ENCODE results near the gene MAOB. TPM values are rescaled to one million over a fixed set of nuclear protein-coding genes. Genes with fewer than 3 reads are reported as not detected.

MAOB gene
- total RNA-seq, 2 donors from 2014 or later, result 0.10 to 0.30 TPM

DNA sequence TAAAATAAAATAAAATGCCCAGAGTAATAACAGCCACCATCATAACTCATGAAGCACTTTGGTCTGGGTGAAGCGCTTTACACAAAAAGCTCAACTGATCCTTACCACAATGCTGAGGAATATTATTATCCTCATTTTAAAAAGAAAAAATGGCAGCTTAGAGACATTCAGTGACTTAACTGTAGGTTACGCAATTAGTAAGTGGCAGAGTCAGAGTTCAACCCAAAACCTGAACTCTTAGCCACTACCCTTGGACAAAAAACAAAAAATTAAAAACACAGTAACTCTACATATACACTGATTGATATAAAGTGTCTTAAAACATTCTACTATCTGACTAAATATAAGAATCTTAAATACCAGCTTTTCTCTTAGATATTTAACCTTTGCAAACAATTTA, 34.9 kb downstream of the MAOB start:
- no peak overlapping the region for H3K4me3 Mint-ChIP-seq

DNA sequence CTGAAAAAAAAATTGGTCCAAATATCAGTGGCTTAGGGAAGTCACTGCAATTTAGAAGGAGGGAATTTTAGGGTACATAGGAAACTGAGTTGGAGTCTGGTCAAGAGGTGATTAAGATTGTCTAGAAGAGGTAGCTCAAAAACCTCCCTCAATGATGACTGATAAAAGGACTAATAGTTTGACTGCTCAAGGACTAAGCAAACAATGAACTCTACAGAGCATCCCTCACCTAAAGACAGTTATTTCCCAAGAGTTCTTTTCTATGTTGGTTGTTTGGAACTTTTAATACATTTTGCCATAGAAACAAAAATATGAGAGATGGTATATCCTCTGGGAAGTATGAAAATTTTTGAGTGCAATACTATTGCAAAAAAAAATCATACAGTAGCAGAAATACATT, 35.7 kb downstream of the MAOB start:
- Mint-ChIP-seq H3K9me3 (no peaks in the 10 kb centered on the region), H3K36me3 (ENCODE audit: insufficient read depth in 2 of 2) (no peaks in the 10 kb centered on the region), H3K4me1 (ENCODE audit: low read depth) (no peaks in the 10 kb centered on the region), H3K27me3 (ENCODE audit: low read depth) (peaks cover 14% of the 10 kb centered on the region), H3K27ac (no peak overlapping the region), H3K4me3 (no peak overlapping the region)
- ATAC-seq (replicated peaks in 1 of 2) (no peak), DNase-seq (no peak)

More for the DNA sequence above, 34.9 kb downstream of the MAOB start:
- Mint-ChIP-seq H3K27me3 (ENCODE audit: low read depth) (peaks cover 11% of the 10 kb centered on the region), H3K4me1 (ENCODE audit: low read depth) (no peaks in the 10 kb centered on the region), H3K27ac (no peak overlapping the region), H3K9me3 (no peaks in the 10 kb centered on the region), H3K36me3 (ENCODE audit: insufficient read depth in 2 of 2) (no peaks in the 10 kb centered on the region)
- no peak for ATAC-seq (replicated peaks in 1 of 2)
- no peak for DNase-seq

DNA sequence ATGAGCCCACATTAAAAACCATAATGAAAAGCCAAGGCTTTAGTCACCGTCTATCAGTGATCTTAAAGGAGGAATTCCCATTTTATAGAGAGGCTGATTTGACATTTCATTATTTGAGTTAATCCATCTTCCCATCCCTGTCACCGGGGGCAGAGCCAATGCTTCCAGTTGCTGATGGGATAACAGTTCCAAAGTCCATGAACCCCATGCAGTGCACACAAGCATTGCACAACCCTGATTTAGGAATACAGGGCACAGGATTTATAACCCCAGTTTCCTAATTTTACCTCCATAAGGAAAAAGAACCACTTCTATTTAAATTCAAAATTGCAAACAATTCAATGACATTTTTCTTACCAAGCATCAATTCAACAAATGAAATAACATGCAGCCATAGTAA, 36.5 kb downstream of the MAOB start:
- no peak for ATAC-seq (replicated peaks in 1 of 2)
- Mint-ChIP-seq H3K27ac (no peak overlapping the region), H3K36me3 (ENCODE audit: insufficient read depth in 2 of 2) (no peaks in the 10 kb centered on the region), H3K4me3 (no peak overlapping the region), H3K4me1 (ENCODE audit: low read depth) (no peaks in the 10 kb centered on the region), H3K9me3 (no peaks in the 10 kb centered on the region), H3K27me3 (ENCODE audit: low read depth) (peaks cover 19% of the 10 kb centered on the region)
- no peak for DNase-seq

DNA sequence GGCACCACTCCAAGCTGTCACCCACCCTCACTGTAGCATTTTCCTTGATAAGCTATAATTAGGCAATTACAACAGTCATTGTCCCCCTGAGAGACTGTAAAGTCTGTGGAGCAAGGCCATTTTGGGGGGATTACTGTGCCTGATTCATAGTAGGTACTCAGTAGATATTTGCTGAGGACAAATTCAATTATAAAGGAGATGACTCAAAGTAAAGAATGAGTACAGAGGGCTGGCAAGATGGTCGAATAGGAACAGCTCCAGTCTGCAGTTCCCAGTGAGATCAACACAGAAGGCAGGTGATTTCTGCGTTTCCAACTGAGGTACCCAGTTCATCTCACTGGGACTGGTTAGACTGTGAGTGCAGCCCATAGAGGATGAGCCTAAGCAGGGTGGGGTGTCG, 42.0 kb downstream of the MAOB start:
- no peak for ATAC-seq (replicated peaks in 1 of 2)
- Mint-ChIP-seq H3K9me3 (no peaks in the 10 kb centered on the region), H3K27me3 (ENCODE audit: low read depth) (peaks cover 45% of the 10 kb centered on the region)

DNA sequence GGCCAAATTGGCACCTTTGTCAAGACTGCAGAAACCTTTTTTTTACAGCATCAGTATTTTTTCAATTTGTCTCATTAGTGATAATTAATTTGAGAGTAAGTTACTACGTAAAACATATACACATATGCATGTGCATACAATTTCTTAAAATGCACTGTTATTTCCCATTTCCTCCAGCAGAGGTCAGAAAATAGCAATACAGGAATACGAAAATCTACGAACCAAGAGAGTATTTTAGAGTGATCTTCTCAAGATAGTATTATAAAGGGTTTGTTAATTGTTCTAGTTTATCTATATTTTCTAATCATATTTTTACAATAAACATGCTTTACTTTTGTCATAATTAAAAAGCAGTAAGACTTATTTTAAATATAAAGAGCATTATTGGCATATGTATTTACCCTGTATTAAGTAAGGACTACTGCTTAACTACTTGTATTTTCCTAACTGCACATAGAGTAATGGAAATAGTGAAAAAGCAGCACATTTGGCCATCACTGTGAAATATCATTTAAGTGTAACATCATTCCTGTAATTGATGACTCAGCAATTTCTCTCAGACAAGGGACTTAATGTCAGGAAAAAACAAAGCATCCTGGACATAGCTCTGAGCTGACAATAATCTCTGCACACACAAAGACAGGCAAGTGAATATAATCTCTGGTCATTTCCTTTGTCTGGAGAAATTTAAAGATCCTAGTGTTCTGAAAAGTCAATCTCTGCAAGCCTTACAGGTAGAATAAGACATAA, 45.6 kb downstream of the MAOB start:
- Mint-ChIP-seq H3K9me3 (no peaks in the 10 kb centered on the region), H3K4me3 (no peak overlapping the region), H3K4me1 (ENCODE audit: low read depth) (no peaks in the 10 kb centered on the region), H3K27me3 (ENCODE audit: low read depth) (peaks cover 46% of the 10 kb centered on the region), H3K27ac (no peak overlapping the region), H3K36me3 (ENCODE audit: insufficient read depth in 2 of 2) (no peaks in the 10 kb centered on the region)
- no peak for DNase-seq
- no peak for ATAC-seq (replicated peaks in 1 of 2)

More for the DNA sequence above, 42.0 kb downstream of the MAOB start:
- no peak overlapping the region for H3K4me3 Mint-ChIP-seq
- no peaks in the 10 kb centered on the region for H3K36me3 Mint-ChIP-seq (ENCODE audit: insufficient read depth in 2 of 2)
- no peak for DNase-seq
- no peak overlapping the region for H3K27ac Mint-ChIP-seq
- H3K4me1 Mint-ChIP-seq (ENCODE audit: low read depth), result no peaks in the 10 kb centered on the region

DNA sequence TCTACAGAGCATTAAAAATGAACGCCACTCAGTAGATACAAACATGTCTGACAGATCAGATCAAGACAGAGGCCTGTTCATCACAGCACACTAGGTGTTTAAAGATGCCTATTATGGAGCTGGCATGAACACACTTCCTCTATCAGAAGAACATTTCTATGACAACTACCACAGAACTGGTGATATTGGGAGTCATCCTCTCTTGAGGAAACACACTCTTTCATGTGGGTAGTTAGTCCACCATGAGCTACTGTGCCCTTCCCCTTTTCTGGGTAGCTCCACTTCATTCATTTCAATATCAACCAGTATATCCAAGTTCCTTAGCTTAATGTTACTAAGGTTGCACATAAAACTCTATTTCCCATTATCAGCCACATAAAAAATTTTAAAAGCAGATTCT, 46.7 kb downstream of the MAOB start:
- H3K4me1 Mint-ChIP-seq (ENCODE audit: low read depth), result no peaks in the 10 kb centered on the region
- H3K4me3 Mint-ChIP-seq, result no peak overlapping the region
- peaks cover 39% of the 10 kb centered on the region for H3K27me3 Mint-ChIP-seq (ENCODE audit: low read depth)
- ATAC-seq (replicated peaks in 1 of 2), result no peak
- H3K9me3 Mint-ChIP-seq, result no peaks in the 10 kb centered on the region
- no peak overlapping the region for H3K27ac Mint-ChIP-seq
- no peak for DNase-seq
- H3K36me3 Mint-ChIP-seq (ENCODE audit: insufficient read depth in 2 of 2), result no peaks in the 10 kb centered on the region

DNA sequence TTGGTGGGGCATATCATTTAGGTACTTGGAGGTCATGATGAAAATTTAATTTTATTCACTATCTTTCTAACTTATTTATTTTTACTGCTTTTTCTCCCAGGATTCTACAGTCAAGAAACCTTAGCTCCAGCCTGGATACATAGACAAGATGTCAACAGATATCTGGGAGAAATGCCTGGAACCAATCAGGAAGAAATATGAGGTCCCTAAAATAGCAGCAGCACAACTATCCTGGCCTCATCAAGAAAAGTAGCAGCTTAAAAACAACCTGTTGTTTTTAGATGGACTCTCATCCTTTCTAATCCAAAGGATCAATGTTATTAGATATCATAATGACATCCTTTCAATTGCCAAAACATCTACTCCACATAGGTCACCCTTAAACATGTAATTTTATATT, 54.5 kb downstream of the MAOB start:
- H3K27ac Mint-ChIP-seq, result no peak overlapping the region
- H3K9me3 Mint-ChIP-seq, result no peaks in the 10 kb centered on the region
- no peak overlapping the region for H3K4me3 Mint-ChIP-seq
- DNase-seq, result no peak
- no peaks in the 10 kb centered on the region for H3K36me3 Mint-ChIP-seq (ENCODE audit: insufficient read depth in 2 of 2)
- peaks cover 36% of the 10 kb centered on the region for H3K27me3 Mint-ChIP-seq (ENCODE audit: low read depth)
- no peaks in the 10 kb centered on the region for H3K4me1 Mint-ChIP-seq (ENCODE audit: low read depth)
- ATAC-seq (replicated peaks in 1 of 2), result no peak

DNA sequence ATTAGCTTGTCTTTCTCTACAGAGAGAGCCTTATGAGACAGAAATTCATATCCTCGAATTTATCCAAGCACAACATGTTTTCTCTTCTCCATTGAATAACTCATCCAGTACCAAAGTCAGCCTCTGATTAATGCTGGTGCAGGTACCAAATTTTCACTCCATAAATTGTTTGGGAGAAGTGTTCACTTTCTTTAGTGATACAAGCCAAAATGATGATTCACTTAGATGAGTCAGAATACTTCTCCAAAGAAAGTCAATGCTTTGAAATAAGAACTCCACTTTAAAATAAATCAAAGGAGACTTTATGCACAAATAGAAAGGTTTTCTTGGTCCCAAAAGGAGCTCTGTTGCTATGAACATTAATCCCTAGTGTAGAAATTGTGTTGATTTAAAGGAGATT, 60.2 kb downstream of the MAOB start:
- no peaks in the 10 kb centered on the region for H3K4me1 Mint-ChIP-seq (ENCODE audit: low read depth)
- DNase-seq (no peak), ATAC-seq (replicated peaks in 1 of 2) (no peak)
- no peak overlapping the region for H3K27ac Mint-ChIP-seq
- no peak overlapping the region for H3K4me3 Mint-ChIP-seq
- H3K36me3 Mint-ChIP-seq (ENCODE audit: insufficient read depth in 2 of 2), result no peaks in the 10 kb centered on the region
- H3K9me3 Mint-ChIP-seq, result no peaks in the 10 kb centered on the region
- H3K27me3 Mint-ChIP-seq (ENCODE audit: low read depth), result peaks cover 34% of the 10 kb centered on the region

DNA sequence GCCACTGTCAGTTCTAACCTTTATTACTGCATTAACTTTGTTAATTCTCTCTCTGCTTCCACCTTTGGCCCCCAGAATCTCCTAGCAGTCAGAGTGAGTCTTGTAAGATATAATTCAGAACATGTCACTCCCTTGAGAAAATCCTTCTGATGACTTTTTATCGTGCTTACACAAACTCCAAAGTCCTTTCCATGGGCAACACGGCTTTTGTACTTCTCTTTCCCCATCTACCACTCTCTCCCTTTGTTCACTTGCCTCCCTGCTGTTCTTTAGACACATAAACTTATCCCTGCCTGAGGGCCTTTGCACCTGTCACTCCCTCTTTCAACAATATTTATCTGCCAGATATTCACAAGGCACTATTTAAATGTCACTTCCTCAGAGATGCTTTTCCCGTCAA, 64.8 kb downstream of the MAOB start:
- H3K9me3 Mint-ChIP-seq, result no peaks in the 10 kb centered on the region
- no peak for ATAC-seq (replicated peaks in 1 of 2)

DNA sequence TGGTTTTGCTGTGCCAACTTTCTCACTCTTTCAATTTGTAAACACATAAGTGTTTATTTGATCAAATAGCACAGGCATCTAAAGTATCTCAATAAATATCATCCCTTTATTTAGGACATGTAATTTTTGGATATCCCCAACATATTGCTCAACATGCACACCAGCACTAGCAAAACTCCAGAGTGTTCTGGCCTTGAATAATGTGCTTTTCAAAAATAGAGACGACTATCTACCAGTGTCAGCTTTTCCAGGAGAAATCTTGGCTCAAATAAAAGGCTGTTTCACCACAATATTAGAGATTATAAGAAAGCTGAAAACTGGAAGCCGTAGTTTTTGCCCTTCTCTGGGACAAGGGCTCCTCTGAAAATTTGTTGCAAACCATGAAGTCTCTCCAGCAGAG, 67.0 kb downstream of the MAOB start:
- Mint-ChIP-seq H3K36me3 (ENCODE audit: insufficient read depth in 2 of 2) (no peaks in the 10 kb centered on the region), H3K27me3 (ENCODE audit: low read depth) (peaks cover 26% of the 10 kb centered on the region), H3K4me1 (ENCODE audit: low read depth) (peaks cover 7% of the 10 kb centered on the region), H3K27ac (no peak overlapping the region), H3K4me3 (no peak overlapping the region), H3K9me3 (peaks cover 0 to 3% of the 10 kb centered on the region in 2 donors)
- ATAC-seq (replicated peaks in 1 of 2) (no peak), DNase-seq (no peak)

More for the DNA sequence above, 64.8 kb downstream of the MAOB start:
- H3K36me3 Mint-ChIP-seq (ENCODE audit: insufficient read depth in 2 of 2), result no peaks in the 10 kb centered on the region
- peaks cover 25% of the 10 kb centered on the region for H3K27me3 Mint-ChIP-seq (ENCODE audit: low read depth)
- H3K4me3 Mint-ChIP-seq, result no peak overlapping the region
- peaks cover 7% of the 10 kb centered on the region for H3K4me1 Mint-ChIP-seq (ENCODE audit: low read depth)
- DNase-seq, result no peak
- no peak overlapping the region for H3K27ac Mint-ChIP-seq

DNA sequence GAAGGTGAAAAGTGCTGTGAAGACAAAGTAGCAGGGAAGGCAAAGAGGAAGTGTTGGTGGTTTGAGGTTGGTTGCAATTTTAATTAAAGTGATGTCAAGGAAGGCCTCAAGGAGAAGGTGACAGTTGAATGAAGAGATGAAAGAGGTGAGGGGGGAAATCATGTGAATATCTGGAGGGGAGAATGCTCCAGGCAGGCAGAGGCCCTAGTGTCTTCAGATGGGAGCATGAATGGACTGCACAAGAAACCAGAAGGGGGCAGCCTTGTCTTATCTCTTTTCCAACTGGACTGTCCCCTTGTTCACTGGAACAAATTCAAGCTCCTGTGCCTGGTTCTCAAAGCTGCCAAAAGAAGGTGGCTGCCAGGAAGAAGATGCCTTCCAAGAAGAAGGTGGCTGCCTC, 68.4 kb downstream of the MAOB start:
- Mint-ChIP-seq H3K4me1 (ENCODE audit: low read depth) (peaks cover 7% of the 10 kb centered on the region), H3K27ac (no peak overlapping the region), H3K4me3 (peak overlapping the region in 1 of 2 donors; percentile 26), H3K27me3 (ENCODE audit: low read depth) (peaks cover 32% of the 10 kb centered on the region), H3K9me3 (peaks cover 0 to 3% of the 10 kb centered on the region in 2 donors), H3K36me3 (ENCODE audit: insufficient read depth in 2 of 2) (no peaks in the 10 kb centered on the region)
- DNase-seq (peak; percentile 19 to 24), ATAC-seq (replicated peaks in 1 of 2) (peak; percentile 51 to 53)

DNA sequence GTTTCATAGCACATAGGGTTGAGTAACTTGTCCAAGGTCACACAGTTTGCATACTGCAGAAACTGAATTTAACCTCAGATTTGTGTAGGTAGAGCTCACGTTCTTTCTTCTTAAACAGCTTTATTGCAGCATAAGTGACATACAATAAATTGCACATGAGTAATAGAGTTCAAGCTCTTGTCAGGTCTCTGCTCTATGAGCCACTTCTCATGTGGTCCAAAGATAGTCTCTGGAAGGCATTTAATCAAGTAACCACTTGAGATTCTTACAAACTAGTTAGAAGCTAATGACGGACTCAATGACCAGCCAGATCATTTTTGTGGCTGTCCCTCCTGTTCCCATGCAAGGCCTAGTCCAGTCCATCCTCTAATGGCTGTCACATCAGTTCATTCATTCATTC, 68.9 kb downstream of the MAOB start:
- Mint-ChIP-seq H3K4me3 (peak overlapping the region in 1 of 2 donors; percentile 26), H3K27me3 (ENCODE audit: low read depth) (peaks cover 31% of the 10 kb centered on the region), H3K9me3 (peaks cover 0 to 3% of the 10 kb centered on the region in 2 donors), H3K36me3 (ENCODE audit: insufficient read depth in 2 of 2) (no peaks in the 10 kb centered on the region), H3K4me1 (ENCODE audit: low read depth) (peaks cover 7% of the 10 kb centered on the region), H3K27ac (no peak overlapping the region)
- ATAC-seq (replicated peaks in 1 of 2), result peak; percentile 75 to 76
- no peak for DNase-seq

DNA sequence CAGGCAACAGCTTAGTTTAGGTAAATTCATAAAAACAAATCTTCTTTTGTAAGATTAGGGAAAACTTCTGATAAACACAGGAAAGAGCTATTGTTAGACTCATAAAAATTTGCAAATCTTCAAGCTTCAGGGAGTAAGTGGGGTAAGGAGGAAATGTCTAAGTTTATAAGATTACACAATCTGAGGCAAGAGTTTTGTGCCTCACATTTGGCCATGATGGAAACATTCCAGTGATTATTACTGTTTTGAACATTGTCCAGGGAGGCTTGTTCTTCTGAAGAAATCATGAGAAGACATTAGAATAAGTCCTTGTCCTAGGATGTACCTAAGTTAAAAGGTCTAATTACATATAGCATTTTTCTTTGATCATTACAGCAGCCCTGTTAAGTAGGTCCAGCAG, 72.8 kb downstream of the MAOB start:
- no peak overlapping the region for H3K4me3 Mint-ChIP-seq
- no peak for ATAC-seq (replicated peaks in 1 of 2)
- peaks cover 42% of the 10 kb centered on the region for H3K27me3 Mint-ChIP-seq (ENCODE audit: low read depth)
- peaks cover 0 to 3% of the 10 kb centered on the region in 2 donors for H3K9me3 Mint-ChIP-seq
- no peak overlapping the region for H3K27ac Mint-ChIP-seq
- no peak for DNase-seq
- no peaks in the 10 kb centered on the region for H3K36me3 Mint-ChIP-seq (ENCODE audit: insufficient read depth in 2 of 2)
- H3K4me1 Mint-ChIP-seq (ENCODE audit: low read depth), result peaks cover 7% of the 10 kb centered on the region

DNA sequence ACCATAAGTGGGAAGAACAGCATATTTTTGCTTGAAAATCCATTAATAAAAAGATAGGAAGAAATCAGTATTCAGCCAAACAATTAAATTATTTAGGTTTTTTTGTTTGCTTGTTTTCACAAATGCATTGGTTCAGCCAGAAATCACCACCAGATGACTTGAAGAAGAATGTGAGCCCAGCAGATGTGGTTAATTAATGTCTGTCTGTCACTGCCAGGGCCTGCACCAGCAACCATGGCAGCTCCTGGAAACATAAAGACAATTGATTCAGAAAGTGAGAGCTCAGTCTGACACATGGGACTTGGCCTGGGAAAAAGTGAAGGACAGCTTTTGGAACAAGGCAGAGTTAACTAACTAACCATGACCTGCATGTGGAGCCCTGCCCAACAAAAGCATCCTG, 74.0 kb downstream of the MAOB start:
- Mint-ChIP-seq H3K27me3 (ENCODE audit: low read depth) (peaks cover 53% of the 10 kb centered on the region), H3K4me3 (no peak overlapping the region), H3K9me3 (peaks cover 0 to 3% of the 10 kb centered on the region in 2 donors), H3K36me3 (ENCODE audit: insufficient read depth in 2 of 2) (no peaks in the 10 kb centered on the region), H3K27ac (no peak overlapping the region), H3K4me1 (ENCODE audit: low read depth) (no peaks in the 10 kb centered on the region)
- ATAC-seq (replicated peaks in 1 of 2) (no peak), DNase-seq (no peak)

All from activated T-cell treated with anti-CD3 and anti-CD28 coated beads, Interleukin-2, amount 50 U/mL, for 72 hours (primary cell).